DND-41 (cell line): ENCODE measurements around the gene SLC25A1.

Experiments
- ATAC-seq: fragments of 200-7000 bp; cut with Tn5 transposase; 3 replicates; pipeline ENCODE4 v1.9.1; 2021; ENCODE audit warnings: low read depth; ENCODE audit not compliant: insufficient read depth
- DNase-seq: peaks from one replicate; pipeline ENCODE4 v3.0.0-alpha.2; 2020
- H2AFZ ChIP-seq: 2 replicates; pipeline ENCODE4 v1.6.0; 2012; ENCODE audit warnings: low read depth, low read length
- H3K27ac ChIP-seq: 2 replicates; pipeline ENCODE4 v1.5.1; 2012; ENCODE audit warnings: low read length, inconsistent platforms
- H3K27me3 ChIP-seq: fragments of 200-600 bp; sonication (generic); 2 replicates; pipeline ENCODE4 v1.6.0; 2012; ENCODE audit warnings: low read length, mild to moderate bottlenecking, inconsistent platforms; ENCODE audit not compliant: insufficient read depth, poor library complexity
- H3K36me3 ChIP-seq: 2 replicates; pipeline ENCODE4 v1.5.1; 2012; ENCODE audit warnings: low read length, inconsistent platforms; ENCODE audit not compliant: insufficient read depth
- H3K4me1 ChIP-seq: 2 replicates; pipeline ENCODE4 v1.5.1; 2012; ENCODE audit warnings: mild to moderate bottlenecking, low read length; ENCODE audit not compliant: insufficient read depth
- H3K4me2 ChIP-seq: 2 replicates; pipeline ENCODE4 v1.6.0; 2012; ENCODE audit warnings: mild to moderate bottlenecking, moderate library complexity, low read length, inconsistent platforms; ENCODE audit not compliant: insufficient read depth
- H3K4me3 ChIP-seq, 2 experiments: fragments of 200-600 bp in 1 of 2; shearing (Covaris generic) in 1 of 2; 2 replicates each; pipeline ENCODE4 v1.5.1; 2012 to 2016; ENCODE audit warnings: inconsistent platforms in 2 of 2, low read length in 2 of 2, mild to moderate bottlenecking in 2 of 2, low read depth in 1 of 2, moderate library complexity in 1 of 2
- H3K79me2 ChIP-seq: 2 replicates; pipeline ENCODE4 v1.6.0; 2012; ENCODE audit warnings: low read length, inconsistent platforms; ENCODE audit not compliant: insufficient read depth
- H3K9ac ChIP-seq: 2 replicates; pipeline ENCODE4 v1.6.0; 2012; ENCODE audit warnings: low read depth, mild to moderate bottlenecking, inconsistent platforms, low read length, moderate library complexity
- H3K9me3 ChIP-seq: 2 replicates; pipeline ENCODE4 v1.5.1; 2012; ENCODE audit warnings: low read length, moderate library complexity, mild to moderate bottlenecking, inconsistent platforms; ENCODE audit not compliant: insufficient read depth, severe bottlenecking
- H4K20me1 ChIP-seq: 2 replicates; pipeline ENCODE4 v1.6.0; 2012; ENCODE audit warnings: low read length; ENCODE audit not compliant: insufficient read depth
- CTCF ChIP-seq: IDR thresholded peaks from 2 replicates; pipeline ENCODE4 v1.5.1; 2012; ENCODE audit warnings: borderline replicate concordance, low read length, moderate library complexity, mild to moderate bottlenecking; ENCODE audit not compliant: poor library complexity, severe bottlenecking; ENCODE audit errors: extremely low read depth
- EZH2 ChIP-seq: IDR thresholded peaks from 3 replicates; pipeline ENCODE4 v1.6.1; 2012; ENCODE audit warnings: borderline replicate concordance, low read depth, mild to moderate bottlenecking, moderate library complexity, low read length, inconsistent platforms; ENCODE audit not compliant: severe bottlenecking

Gene SLC25A1

GRCh38 chr22:19168088-19168890, 10.2 kb downstream of the SLC25A1 start:
- H4K20me1 ChIP-seq, result peaks cover 12% of the 10 kb centered on the region; the same call in 1 of the 2 replicates
- H3K4me1 ChIP-seq, result peaks cover 23% of the 10 kb centered on the region
- TF ChIP-seq EZH2 (no peak), CTCF (no peak)
- H3K79me2 ChIP-seq, result peaks cover 28% of the 10 kb centered on the region
- no peak overlapping the region for H3K9ac ChIP-seq
- no peaks in the 10 kb centered on the region for H3K27me3 ChIP-seq
- H3K4me3 ChIP-seq, result no peak overlapping the region
- no peak for ATAC-seq
- no peak overlapping the region for H2AFZ ChIP-seq
- H3K4me2 ChIP-seq, result no peak overlapping the region
- DNase-seq, result no peak
- no peaks in the 10 kb centered on the region for H3K9me3 ChIP-seq
- H3K27ac ChIP-seq, result no peak overlapping the region
- peaks cover 6% of the 10 kb centered on the region for H3K36me3 ChIP-seq

DNA sequence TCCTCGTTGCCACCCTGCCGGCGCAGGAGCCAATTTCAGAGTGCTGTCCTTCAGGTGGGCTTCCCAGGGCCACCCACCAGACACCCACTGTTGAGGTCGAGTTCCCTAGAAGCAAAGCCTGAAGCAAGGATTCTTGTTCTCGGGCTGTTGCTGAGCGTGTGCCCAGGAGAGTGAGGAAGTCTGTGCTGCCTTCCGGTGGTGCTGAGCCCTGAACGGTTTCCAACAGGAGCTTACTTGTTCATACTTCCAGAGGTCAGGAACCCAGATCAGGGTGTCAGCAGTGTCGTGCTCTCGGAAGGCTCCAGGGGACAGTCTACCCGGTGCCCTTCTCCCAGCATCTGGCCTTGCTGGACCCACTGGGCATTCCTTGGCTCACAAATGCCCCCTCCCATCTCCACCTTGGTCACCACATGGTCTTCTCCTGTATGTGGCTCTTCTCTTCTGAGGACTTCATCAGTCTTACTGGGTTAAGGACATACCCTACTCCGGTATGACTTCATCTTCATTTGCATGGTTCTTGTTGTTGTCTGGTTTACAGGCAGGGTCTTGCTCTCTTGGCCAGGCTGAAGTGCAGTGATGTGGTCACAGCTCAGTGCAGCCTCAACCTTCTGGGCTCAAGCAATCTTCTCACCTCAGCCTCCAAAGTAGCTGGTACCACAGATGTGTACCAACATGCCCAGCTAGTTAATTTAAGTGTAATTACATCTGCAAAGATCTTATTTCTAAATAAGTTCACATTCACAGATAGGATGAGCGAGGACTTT, 11.2 kb downstream of the SLC25A1 start:
- H3K4me3 ChIP-seq, result no peak overlapping the region
- no peak overlapping the region for H2AFZ ChIP-seq
- no peak overlapping the region for H3K4me2 ChIP-seq
- no peaks in the 10 kb centered on the region for H3K9me3 ChIP-seq
- H3K36me3 ChIP-seq, result no peaks in the 10 kb centered on the region
- H3K79me2 ChIP-seq, result peaks cover 18% of the 10 kb centered on the region
- peaks cover 2% of the 10 kb centered on the region; the same call in 1 of the 2 replicates for H4K20me1 ChIP-seq
- no peak for ATAC-seq
- H3K9ac ChIP-seq, result no peak overlapping the region
- DNase-seq, result no peak
- no peaks in the 10 kb centered on the region for H3K27me3 ChIP-seq
- H3K4me1 ChIP-seq, result peaks cover 13% of the 10 kb centered on the region
- TF ChIP-seq CTCF, result no peak
- no peak for TF ChIP-seq EZH2
- H3K27ac ChIP-seq, result no peak overlapping the region

- H3K4me2 ChIP-seq, result no peak overlapping the region
- peaks cover 10% of the 10 kb centered on the region for H3K79me2 ChIP-seq
- peaks cover 10% of the 10 kb centered on the region for H3K4me1 ChIP-seq
- H3K4me3 ChIP-seq, result no peak overlapping the region
- H3K36me3 ChIP-seq, result no peaks in the 10 kb centered on the region
- no peak overlapping the region for H2AFZ ChIP-seq
- TF ChIP-seq EZH2, result no peak
- TF ChIP-seq CTCF, result no peak
- DNase-seq, result no peak
- no peaks in the 10 kb centered on the region for H3K27me3 ChIP-seq
- H3K9me3 ChIP-seq, result no peaks in the 10 kb centered on the region
- H3K9ac ChIP-seq, result no peak overlapping the region
- no peak overlapping the region for H3K27ac ChIP-seq
- ATAC-seq, result no peak
- H4K20me1 ChIP-seq, result no peaks in the 10 kb centered on the region
These were observed 12.1 kb downstream of the SLC25A1 start for GRCh38 chr22:19166421-19166820.
